GM10248 (cell line): ENCODE measurements around the gene CFAP299.

Experiments
- CTCF ChIA-PET: fragments of 300-600 bp; sonication (Branson Sonifier 250); formaldehyde crosslinking; extraction: SDS; loops from one replicate; lab custom pipeline; 2021; ENCODE audit warnings: antibody characterized with exemption; lab: Yijun Ruan, JAX
- POLR2A ChIA-PET: fragments of 350-650 bp; sonication (Branson Sonifier 250); formaldehyde crosslinking; extraction: SDS; loops from one replicate; lab custom pipeline; 2020; ENCODE audit warnings: antibody characterized with exemption; lab: Yijun Ruan, JAX
- DNase-seq: peaks from one replicate; pipeline ENCODE4 v3.0.0; 2012; ENCODE audit errors: extremely low spot score
- TF ChIP-seq, protein P1 (sequence below): IDR thresholded peaks from 2 replicates; pipeline ENCODE4 v1.5.1; 2012; ENCODE audit warnings: mild to moderate bottlenecking, low read depth; ENCODE audit errors: extremely low read depth, missing control alignments, control extremely low read depth

Gene CFAP299

DNA sequence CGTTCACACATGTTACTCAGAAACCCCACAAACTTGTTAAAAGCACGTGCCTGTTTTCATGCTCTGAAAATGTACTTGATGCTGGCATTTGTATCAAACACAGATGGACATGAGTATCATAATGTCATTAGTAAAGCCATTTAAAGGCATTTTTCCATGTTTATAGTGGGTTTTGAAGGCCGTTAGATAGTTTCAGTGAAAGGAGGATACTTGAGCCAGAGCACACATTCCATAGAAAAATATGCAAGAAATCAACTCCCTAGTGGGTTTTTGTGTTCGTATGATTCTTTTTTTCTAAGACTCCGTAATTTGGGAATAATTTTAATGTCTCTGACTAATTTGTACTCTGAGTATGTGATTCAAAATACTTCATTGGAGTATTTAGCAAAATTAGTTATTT lies 478.7 kb downstream of the CFAP299 start:
- POLR2A ChIA-PET = no interaction called here
- TF ChIP-seq, protein P1, sequence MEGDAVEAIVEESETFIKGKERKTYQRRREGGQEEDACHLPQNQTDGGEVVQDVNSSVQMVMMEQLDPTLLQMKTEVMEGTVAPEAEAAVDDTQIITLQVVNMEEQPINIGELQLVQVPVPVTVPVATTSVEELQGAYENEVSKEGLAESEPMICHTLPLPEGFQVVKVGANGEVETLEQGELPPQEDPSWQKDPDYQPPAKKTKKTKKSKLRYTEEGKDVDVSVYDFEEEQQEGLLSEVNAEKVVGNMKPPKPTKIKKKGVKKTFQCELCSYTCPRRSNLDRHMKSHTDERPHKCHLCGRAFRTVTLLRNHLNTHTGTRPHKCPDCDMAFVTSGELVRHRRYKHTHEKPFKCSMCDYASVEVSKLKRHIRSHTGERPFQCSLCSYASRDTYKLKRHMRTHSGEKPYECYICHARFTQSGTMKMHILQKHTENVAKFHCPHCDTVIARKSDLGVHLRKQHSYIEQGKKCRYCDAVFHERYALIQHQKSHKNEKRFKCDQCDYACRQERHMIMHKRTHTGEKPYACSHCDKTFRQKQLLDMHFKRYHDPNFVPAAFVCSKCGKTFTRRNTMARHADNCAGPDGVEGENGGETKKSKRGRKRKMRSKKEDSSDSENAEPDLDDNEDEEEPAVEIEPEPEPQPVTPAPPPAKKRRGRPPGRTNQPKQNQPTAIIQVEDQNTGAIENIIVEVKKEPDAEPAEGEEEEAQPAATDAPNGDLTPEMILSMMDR = no peak
- CTCF ChIA-PET = interaction anchor here (1.1 to 1.2 kb wide), 2 partner anchors 10 to 19 kb away, joined by 3 read pairs; no protein-coding TSS in a partner anchor
- no peak for DNase-seq

DNA sequence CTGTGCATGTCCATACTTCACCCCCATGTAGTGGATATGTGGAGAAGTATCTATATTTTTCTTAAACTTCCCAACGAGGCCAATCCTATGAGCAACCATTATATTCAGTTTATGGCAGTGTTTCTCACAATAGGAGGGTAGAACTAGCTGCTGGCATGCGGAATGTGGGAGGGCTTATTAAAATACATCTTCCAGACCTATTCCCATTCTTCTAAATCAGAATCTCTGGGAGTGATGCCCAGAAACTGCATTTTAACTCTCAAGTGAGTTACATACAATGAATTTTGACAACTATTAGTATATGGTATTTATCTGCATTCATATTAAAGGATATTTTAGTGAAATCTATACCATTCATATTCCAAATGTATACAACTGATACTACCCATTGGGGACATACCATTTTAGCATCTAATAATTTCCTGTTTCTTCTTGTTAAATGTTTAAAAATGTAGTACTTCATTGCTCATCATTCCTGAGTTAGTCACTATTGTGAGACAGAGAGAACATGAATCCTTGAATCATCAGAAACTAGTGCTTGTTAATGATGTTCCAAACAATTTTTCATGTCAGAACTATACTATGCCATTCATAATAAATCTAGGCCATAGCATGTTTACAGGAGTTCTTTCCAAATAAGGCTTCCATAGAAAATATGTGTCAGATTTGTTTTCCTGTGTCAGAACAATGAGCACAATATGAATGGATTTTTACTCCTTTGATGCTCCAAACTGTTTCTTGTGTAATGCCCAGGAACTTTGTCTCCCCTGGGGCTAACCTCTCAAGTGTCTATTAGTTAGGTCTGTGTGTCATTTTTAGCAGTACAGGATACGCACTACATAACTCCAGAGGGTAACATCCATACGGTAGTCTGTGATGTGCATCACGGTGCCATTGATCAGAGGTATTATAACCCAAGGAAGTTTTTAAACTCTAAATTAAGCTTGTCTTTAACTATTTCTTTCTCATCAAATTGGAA lies 496.1 kb downstream of the CFAP299 start:
- TF ChIP-seq, protein P1 = no peak
- ChIA-PET POLR2A (no interaction called here), CTCF (interaction anchor here (1.0 kb wide), 1 partner anchor 19 kb away, joined by 3 read pairs; no protein-coding TSS in a partner anchor)
- DNase-seq = no peak

DNA sequence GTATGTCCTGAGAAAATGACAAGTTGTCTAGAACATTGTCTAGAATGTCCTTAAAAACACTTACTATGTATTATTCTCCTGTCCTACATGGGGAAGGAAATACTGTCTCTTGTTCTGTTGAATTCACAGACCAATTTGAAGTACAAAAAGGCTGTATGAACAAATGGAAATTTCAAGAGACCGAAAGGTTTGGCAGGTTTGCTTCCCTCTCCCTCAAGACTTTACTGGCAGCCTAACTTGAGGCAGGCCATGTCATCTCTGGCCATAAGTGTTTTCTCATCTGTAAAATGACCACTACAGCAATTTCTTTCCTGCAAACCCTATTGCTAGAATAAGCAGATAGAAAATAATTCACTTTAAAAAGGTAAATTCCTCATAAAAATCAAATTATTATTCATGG lies 503.8 kb downstream of the CFAP299 start:
- DNase-seq = no peak
- POLR2A ChIA-PET = no interaction called here
- CTCF ChIA-PET = no interaction called here
- TF ChIP-seq, protein P1 = no peak

DNA sequence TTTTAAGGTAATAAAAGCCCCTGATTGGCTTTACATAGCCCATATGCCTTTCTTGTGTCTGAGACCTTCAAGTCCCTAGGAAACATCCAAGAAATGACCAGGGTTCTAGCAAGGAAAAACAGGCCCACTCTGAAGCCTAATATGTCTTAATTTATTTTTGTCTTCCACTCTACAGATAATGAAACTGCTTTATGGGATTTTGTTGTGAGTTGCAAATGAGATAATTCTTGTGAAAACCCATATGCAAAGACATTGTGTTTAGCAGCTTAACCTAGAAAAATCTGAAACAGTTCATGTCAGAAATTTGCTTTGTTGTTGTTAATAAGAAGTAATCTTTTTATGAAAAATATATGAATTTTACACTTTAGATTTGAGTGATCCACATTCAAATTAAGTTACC lies 504.3 kb downstream of the CFAP299 start:
- TF ChIP-seq, protein P1 = no peak
- POLR2A ChIA-PET = no interaction called here
- DNase-seq = no peak
- CTCF ChIA-PET = no interaction called here

DNA sequence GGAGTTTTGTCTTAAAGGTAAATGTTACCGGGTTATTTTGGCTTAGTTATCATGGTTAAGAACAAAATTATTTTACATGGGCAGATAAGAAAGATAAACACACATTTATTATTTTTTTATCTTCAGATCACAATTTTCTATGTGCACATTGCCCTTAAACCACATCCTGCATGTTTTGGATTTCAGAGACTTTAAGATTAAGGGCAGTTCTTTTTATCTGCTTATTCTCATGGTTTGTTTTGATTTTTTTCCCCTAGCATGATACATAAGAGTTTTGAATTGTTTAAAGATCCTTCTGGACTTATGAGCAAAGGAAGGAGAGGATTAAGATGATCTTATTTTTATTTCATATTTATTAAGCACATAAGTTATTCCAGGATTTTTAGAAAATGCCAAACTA lies 504.9 kb downstream of the CFAP299 start:
- ChIA-PET CTCF (no interaction called here), POLR2A (no interaction called here)
- no peak for DNase-seq
- TF ChIP-seq, protein P1 = no peak

DNA sequence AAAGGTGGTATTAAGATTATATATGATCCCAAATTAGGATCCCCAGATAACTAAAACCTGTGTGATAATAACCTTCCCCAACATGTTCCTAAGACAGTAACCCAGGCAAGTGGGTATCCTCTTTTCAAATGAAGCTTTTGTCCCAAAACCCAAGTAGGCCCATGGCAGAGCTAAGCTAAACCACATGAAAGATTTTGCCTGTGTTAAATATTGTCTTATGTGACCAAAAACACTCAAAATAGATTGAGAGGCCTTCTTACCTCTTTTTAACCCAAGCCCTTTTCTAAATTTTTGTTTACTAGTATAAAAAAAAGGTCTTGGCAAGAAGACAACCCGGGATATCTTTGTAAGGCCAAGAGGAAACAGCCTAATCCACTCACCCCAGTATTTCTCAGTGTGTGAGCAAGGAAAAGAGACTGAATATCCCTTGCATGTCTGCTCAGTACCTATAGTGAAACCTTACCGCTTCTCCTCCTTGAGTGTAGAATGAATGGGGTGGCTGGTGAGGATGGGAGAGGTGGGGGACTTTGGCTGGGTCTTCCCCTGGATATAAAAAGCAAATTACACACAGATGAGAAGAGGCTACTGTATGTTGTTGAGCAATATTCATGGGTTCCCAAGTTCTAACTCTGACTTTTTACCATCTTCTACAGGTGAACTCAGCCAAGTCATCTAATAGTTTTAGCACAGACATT lies 506.2 kb downstream of the CFAP299 start:
- TF ChIP-seq, protein P1 = no peak
- ChIA-PET CTCF (interaction anchor here (0.9 kb wide), 1 partner anchor 10 kb away, joined by 3 read pairs; no protein-coding TSS in a partner anchor), POLR2A (no interaction called here)
- DNase-seq = no peak
